Nephron progenitor cell (in vitro differentiated cells): ENCODE measurements around the gene MANF.

Experiments used
- DNase-seq: peaks from one replicate; pipeline ENCODE4 v3.0.0; 2021
- H3K27ac Mint-ChIP-seq: 2 replicates; pipeline ENCODE4 v1.8.0; 2021; ENCODE audit warnings: mild to moderate bottlenecking, moderate library complexity, mixed read lengths
- H3K27me3 Mint-ChIP-seq: 2 replicates; pipeline ENCODE4 v1.8.0; 2021; ENCODE audit warnings: mild to moderate bottlenecking, low read depth, mixed read lengths; ENCODE audit not compliant: poor library complexity
- H3K36me3 Mint-ChIP-seq: 2 replicates; pipeline ENCODE4 v1.8.0; 2021; ENCODE audit warnings: low read depth, mixed read lengths
- H3K4me1 Mint-ChIP-seq: 2 replicates; pipeline ENCODE4 v1.8.0; 2021; ENCODE audit warnings: mixed read lengths
- H3K4me3 Mint-ChIP-seq: 2 replicates; pipeline ENCODE4 v1.8.0; 2021; ENCODE audit warnings: mild to moderate bottlenecking, moderate library complexity, mixed read lengths
- H3K9me3 Mint-ChIP-seq: 2 replicates; pipeline ENCODE4 v1.8.0; 2021; ENCODE audit warnings: mild to moderate bottlenecking, moderate library complexity, mixed read lengths
- TF ChIP-seq, protein P1 (sequence below): fragments of 200-600 bp; sonication (generic); IDR thresholded peaks from 2 replicates; pipeline ENCODE4 v1.5.0; 2021; ENCODE audit warnings: antibody characterized with exemption

Gene MANF

GRCh38 chr3:51340989-51341636 is 44.0 kb upstream of the MANF start:
- TF ChIP-seq, protein P1, sequence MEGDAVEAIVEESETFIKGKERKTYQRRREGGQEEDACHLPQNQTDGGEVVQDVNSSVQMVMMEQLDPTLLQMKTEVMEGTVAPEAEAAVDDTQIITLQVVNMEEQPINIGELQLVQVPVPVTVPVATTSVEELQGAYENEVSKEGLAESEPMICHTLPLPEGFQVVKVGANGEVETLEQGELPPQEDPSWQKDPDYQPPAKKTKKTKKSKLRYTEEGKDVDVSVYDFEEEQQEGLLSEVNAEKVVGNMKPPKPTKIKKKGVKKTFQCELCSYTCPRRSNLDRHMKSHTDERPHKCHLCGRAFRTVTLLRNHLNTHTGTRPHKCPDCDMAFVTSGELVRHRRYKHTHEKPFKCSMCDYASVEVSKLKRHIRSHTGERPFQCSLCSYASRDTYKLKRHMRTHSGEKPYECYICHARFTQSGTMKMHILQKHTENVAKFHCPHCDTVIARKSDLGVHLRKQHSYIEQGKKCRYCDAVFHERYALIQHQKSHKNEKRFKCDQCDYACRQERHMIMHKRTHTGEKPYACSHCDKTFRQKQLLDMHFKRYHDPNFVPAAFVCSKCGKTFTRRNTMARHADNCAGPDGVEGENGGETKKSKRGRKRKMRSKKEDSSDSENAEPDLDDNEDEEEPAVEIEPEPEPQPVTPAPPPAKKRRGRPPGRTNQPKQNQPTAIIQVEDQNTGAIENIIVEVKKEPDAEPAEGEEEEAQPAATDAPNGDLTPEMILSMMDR: no peak
- no peak overlapping the region for H3K4me3 Mint-ChIP-seq
- H3K36me3 Mint-ChIP-seq: no peaks in the 10 kb centered on the region
- H3K9me3 Mint-ChIP-seq: no peaks in the 10 kb centered on the region
- no peak for DNase-seq
- H3K27ac Mint-ChIP-seq: no peak overlapping the region
- H3K27me3 Mint-ChIP-seq: peaks cover 6% of the 10 kb centered on the region
- peaks cover 14% of the 10 kb centered on the region for H3K4me1 Mint-ChIP-seq

DNA sequence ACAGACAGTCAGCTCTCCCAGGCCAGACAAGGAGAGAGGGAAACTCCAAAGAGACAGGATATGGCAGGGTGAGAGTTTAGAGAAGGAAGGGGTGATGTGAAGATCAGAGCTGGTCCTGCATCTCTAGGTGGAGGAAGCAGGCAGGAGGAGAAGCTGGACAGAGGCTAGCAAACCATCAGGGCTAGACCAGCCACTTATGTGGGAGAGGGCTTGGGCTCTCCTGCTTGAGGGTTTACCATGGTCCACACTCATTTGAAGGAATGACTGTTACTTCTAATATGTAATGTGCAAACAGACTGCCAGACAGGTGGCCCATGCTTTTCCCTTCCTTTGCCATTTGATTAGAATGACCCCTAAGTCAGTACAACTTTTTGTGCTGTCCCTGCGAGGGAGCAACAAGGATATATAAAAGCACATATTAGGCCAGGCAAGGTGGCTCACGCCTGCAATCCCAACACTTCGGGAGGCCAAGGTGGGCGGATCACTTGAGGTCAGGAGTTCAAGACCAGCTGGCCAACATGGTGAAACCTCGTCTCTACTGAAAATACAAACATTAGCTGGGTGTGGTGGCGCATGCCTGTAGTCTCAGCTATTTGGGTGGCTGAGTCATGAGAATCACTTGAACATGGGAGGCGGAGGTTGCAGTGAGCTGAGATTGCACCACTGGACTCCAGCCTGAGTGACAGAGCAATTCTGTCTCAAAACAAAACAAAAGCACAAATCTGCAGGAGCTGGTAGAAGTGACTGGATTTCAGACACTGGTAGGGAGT is 41.0 kb upstream of the MANF start:
- no peak overlapping the region for H3K27ac Mint-ChIP-seq

DNA sequence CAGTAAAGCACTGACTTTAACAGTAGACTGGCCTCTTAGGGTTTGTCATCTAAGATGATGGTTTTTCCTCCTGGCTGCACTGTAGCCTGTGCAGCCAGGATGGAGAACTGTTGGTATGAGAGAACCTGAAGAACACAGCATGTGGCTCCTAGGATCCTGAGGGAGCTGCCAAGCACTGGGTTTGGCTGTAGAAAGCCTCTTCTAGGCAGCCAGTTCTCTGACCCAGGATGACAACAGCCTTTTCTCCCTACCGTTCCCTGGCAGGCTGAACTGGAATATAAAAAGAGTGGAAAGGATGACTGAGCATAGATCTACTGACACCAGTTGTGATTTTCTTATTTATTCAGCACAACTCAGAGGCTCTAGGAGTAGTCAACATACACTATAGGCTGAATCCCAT is 34.3 kb upstream of the MANF start:
- Mint-ChIP-seq H3K27me3 (peaks cover 3% of the 10 kb centered on the region), H3K27ac (no peak overlapping the region), H3K36me3 (no peaks in the 10 kb centered on the region), H3K4me1 (peaks cover 7% of the 10 kb centered on the region), H3K9me3 (peaks cover 7% of the 10 kb centered on the region), H3K4me3 (no peak overlapping the region)
- no peak for DNase-seq
- TF ChIP-seq, protein P1: no peak

More for the DNA sequence above, 41.0 kb upstream of the MANF start:
- H3K4me3 Mint-ChIP-seq: no peak overlapping the region
- peaks cover 6% of the 10 kb centered on the region for H3K27me3 Mint-ChIP-seq
- peaks cover 7% of the 10 kb centered on the region for H3K9me3 Mint-ChIP-seq
- no peak for DNase-seq
- no peaks in the 10 kb centered on the region for H3K36me3 Mint-ChIP-seq
- TF ChIP-seq, protein P1: no peak
- H3K4me1 Mint-ChIP-seq: peaks cover 14% of the 10 kb centered on the region

- peaks cover 7% of the 10 kb centered on the region for H3K4me1 Mint-ChIP-seq
- no peaks in the 10 kb centered on the region for H3K36me3 Mint-ChIP-seq
- H3K27ac Mint-ChIP-seq: no peak overlapping the region
- no peak for DNase-seq
- peaks cover 3% of the 10 kb centered on the region for H3K27me3 Mint-ChIP-seq
- no peaks in the 10 kb centered on the region for H3K9me3 Mint-ChIP-seq
- H3K4me3 Mint-ChIP-seq: no peak overlapping the region
- TF ChIP-seq, protein P1: no peak
Measured at GRCh38 chr3:51353131-51353530, 32.0 kb upstream of the MANF start.

GRCh38 chr3:51353691-51354090 is 31.4 kb upstream of the MANF start:
- no peak overlapping the region for H3K27ac Mint-ChIP-seq
- TF ChIP-seq, protein P1: no peak
- H3K9me3 Mint-ChIP-seq: no peaks in the 10 kb centered on the region
- H3K36me3 Mint-ChIP-seq: no peaks in the 10 kb centered on the region
- no peak overlapping the region for H3K4me3 Mint-ChIP-seq
- no peak for DNase-seq
- H3K27me3 Mint-ChIP-seq: peaks cover 3% of the 10 kb centered on the region
- peaks cover 7% of the 10 kb centered on the region for H3K4me1 Mint-ChIP-seq

DNA sequence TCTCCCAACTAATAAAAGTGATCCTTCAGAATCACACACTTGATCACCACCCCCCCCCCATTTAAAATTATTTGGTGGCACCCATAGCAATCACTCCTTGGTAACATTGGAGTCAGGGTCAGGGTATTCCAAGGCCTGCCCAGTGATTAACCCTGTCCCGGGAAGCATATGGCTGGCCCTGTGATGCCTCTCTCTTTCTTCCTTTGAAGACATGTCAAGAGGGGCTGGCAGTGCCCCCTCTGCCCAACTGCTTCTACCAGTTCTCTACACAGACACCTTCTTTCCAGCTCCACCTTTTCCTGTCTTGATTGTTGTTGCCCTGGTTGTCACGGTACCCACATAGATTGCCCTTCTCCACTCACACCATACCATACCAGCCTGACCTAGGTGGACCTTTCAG is 30.9 kb upstream of the MANF start:
- TF ChIP-seq, protein P1: no peak
- no peak overlapping the region for H3K4me3 Mint-ChIP-seq
- no peak overlapping the region for H3K27ac Mint-ChIP-seq
- no peaks in the 10 kb centered on the region for H3K36me3 Mint-ChIP-seq
- H3K27me3 Mint-ChIP-seq: peaks cover 3% of the 10 kb centered on the region
- H3K4me1 Mint-ChIP-seq: peaks cover 7% of the 10 kb centered on the region
- DNase-seq: no peak
- no peaks in the 10 kb centered on the region for H3K9me3 Mint-ChIP-seq
